VCaP (cell line): ENCODE results near the gene ABI3.

Experiments
- H3K27ac ChIP-seq: fragments of 450-650 bp; 2 replicates; pipeline ENCODE4 v1.5.1; 2017
- CTCF ChIP-seq: fragments of 450-650 bp; conservative IDR thresholded peaks from 2 replicates; pipeline ENCODE4 v1.5.1; 2017; ENCODE audit warnings: mild to moderate bottlenecking, moderate library complexity

The ABI3 gene

DNA sequence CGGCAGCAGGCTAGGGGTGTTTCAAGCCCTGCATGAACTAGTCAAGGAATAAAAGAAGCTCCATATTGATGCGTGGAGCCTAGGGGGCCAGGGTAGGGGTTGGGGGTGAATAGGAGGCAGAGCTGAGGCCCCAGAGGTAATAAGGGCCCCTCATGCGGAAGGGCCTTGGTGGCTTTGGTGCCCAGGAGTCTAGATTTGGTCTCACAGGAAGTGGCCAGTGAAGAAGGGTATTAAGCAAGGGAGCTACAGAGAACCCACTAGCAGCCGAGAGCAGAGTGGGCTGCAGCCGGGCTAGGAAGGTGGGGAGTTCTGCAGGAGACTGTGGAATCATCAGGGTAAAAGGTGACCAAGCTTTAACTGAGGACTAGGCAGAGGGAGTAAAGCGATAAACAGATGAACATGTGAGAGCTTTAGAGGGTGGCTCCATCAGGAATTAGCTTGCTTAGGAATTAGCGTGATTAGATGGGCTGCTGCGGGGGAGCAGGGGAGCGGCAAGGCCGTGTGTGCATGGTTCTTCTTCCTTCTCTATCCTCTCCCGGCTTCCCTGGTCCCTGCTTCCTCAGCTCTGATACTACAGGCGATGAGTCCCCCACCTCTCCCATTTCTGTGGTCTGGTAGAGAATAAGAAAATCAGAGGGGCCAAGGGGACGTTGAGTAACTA is 10.0 kb upstream of the ABI3 start:
- no peak overlapping the region for H3K27ac ChIP-seq
- no peak for TF ChIP-seq CTCF

GRCh38 chr17:49201481-49201927 is 9.0 kb upstream of the ABI3 start:
- no peak overlapping the region for H3K27ac ChIP-seq
- no peak for TF ChIP-seq CTCF

DNA sequence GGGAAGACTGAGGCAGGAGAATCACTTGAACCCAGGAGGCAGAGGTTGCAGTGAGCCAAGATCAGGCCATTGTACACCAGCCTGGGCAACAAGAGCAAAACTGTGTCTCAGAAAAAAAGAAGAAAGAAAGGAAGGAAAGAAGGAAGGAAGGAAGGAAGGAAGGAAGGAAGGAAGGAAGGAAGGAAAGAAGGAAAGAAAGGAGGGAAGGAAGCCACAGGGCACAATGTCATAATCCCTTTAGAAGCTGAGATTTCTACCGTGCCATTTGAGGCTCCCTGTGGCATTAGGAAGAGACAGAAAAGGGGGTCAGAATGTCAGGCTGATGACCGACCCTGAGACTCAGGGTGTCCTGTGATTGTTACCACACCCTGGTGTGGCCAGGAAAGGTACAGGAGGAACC is 6.7 kb upstream of the ABI3 start:
- no peak for TF ChIP-seq CTCF

DNA sequence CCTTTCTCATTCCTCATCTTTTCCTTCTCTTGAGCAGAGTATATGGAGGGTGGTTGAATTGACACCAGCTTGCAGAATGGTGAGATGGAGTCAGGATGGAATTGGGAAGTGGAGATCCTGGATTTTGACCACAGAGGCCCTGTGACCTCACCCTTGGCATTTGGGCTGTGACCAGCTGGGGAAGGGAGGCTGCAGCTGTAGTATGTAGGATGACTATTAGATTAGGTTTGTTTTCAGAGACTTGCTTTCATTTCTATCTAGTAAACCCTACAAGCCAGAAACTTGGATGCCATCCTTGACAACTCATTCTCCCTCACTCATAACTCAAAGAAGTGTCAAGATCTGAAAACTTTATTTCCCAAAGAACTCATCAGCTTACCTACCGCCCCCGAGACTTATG is 6.0 kb upstream of the ABI3 start:
- no peak for TF ChIP-seq CTCF
- H3K27ac ChIP-seq, result no peak overlapping the region

More for the DNA sequence above, 6.7 kb upstream of the ABI3 start:
- no peak overlapping the region for H3K27ac ChIP-seq

DNA sequence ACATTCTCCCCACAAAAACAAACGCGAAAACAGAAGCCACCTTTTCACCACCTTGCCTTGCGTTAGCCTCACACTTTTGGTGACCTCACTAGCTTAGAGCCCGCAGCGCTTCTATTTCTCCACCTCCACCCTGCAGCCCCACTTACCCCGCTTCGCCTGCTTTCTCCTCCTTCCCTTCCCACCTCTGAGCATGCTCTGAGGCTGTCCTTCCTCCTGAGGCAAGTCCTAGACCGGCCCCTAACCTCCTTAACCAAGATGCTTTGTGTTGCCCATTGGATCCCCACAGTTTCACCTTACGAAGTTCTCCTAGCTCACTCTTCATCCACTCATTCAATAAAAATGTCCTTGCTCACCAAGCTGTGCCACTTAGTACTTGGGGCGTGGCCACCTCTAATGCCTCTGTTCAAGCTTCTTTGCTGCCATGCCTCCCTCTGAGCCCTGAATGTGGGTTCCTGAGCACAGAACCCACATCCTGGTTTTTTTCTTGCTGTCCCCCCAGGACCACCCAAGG is 1.4 kb upstream of the ABI3 start:
- TF ChIP-seq CTCF, result no peak
- H3K27ac ChIP-seq, result no peak overlapping the region

- no peak for TF ChIP-seq CTCF
- H3K27ac ChIP-seq, result no peak overlapping the region
Measured at GRCh38 chr17:49213399-49213798, 2.9 kb downstream of the ABI3 start.

DNA sequence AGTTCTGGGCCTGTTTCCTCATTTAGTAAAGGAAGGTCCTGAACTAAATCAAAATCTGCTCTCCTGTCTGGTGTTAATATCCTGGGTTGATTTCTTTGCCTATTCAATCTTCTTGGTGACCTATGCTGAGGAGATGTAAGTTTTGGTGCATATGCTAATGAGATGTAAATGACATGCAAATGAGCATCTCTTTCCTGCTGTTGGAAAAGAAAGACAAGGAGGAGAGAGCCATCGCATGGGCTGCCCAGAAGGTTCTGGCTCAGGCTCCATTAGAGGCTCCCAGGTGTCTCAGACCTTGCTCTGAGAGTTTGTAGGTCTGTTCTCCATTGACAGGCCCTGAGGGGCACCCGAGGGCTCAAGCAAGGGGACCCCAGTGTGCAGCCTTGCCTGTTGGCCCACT is 3.3 kb downstream of the ABI3 start:
- H3K27ac ChIP-seq, result no peak overlapping the region
- no peak for TF ChIP-seq CTCF
